H54 (cell line): ENCODE measurements around the gene FAM131C.

ENCODE experiments used
- DNase-seq: peaks from one replicate; pipeline ENCODE4 v3.0.0; 2011; ENCODE audit warnings: low spot score, mixed read lengths; ENCODE audit not compliant: insufficient read length
- FAIRE-seq: peaks from 3 replicates; lab custom pipeline; 2011; peaks lifted over from hg19 to GRCh38; lab: Jason Lieb, UNC
- POLR2A ChIP-seq: IDR thresholded peaks from 2 replicates; pipeline ENCODE4 v1.6.1; 2011; ENCODE audit warnings: low read depth, mild to moderate bottlenecking, low read length

Gene FAM131C

GRCh38 chr1:16013908-16014258 is 59.6 kb downstream of the FAM131C start:
- FAIRE-seq (no peak), DNase-seq (no peak)
- no peak for TF ChIP-seq POLR2A

DNA sequence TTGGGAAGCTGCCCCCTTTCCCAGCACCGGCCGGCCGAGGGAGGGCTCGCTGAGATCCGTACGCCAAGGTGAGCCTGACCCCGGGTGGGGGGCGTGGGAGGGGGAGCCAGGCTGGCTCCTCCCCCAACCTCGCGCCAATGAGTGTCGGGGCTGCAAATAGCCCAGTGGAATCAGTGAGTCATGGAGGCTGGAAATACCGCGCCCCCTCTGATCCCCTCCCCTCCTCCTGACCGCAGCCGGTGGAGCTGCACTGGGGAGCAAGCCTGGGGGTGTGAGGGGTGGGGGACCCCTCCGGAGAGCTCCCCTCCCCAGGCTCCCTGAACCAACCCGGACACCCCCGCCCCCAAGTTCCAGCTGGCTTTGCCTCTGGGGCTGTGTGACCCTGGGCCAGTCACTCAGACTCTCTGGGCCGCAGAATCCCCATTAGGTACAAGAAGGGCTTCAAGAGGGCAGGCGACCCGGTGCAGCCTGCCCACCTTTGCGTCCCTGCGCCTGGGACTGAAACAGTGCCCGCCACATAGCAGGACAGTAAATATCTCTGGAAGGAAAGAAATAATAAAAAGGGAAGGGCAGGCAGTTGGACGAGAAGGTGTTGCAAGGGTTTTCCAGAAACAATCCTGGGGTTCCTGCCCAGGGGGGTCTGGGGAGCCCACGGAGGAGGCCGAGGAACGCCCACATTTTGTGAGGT is 60.1 kb downstream of the FAM131C start:
- TF ChIP-seq POLR2A, result no peak
- DNase-seq (peak; percentile 69), FAIRE-seq (no peak)

GRCh38 chr1:16012590-16013219 is 60.7 kb downstream of the FAM131C start:
- FAIRE-seq, result no peak
- no peak for TF ChIP-seq POLR2A
- DNase-seq, result peak; percentile 47

GRCh38 chr1:16011936-16012589 is 61.4 kb downstream of the FAM131C start:
- FAIRE-seq (no peak), DNase-seq (no peak)
- no peak for TF ChIP-seq POLR2A

- no peak for TF ChIP-seq POLR2A
- DNase-seq (no peak), FAIRE-seq (no peak)
Measured at GRCh38 chr1:16010837-16011236, 62.6 kb downstream of the FAM131C start.

GRCh38 chr1:16009678-16010077 is 63.8 kb downstream of the FAM131C start:
- FAIRE-seq (no peak), DNase-seq (no peak)

DNA sequence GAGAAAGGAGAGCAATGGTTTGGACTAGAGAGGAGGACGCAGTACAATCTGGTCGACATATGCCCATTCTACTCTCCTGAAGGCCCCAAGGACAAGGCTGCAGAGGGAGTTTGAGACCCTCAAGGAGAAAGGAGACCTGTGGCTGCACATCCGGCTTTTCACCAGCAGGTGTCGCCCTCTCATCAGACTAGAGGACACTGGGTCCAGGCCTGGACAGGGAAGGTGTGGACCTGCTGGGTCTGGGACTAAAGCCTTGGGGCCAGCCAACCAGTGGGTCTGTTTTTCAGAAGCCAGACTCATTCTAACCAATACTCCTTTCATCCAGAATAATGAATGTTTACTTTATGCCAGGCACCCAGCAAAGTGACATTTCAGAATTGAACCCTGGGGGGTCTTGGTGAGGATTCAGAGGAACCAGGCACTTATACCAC is 64.4 kb downstream of the FAM131C start:
- no peak for FAIRE-seq
- peak; percentile 64 for DNase-seq
- no peak for TF ChIP-seq POLR2A

More at GRCh38 chr1:16009678-16010077, 63.8 kb downstream of the FAM131C start:
- TF ChIP-seq POLR2A, result no peak
